NCI-H1417 (cell line): ENCODE results near the gene C6orf15.

ENCODE experiments used
- DNase-seq, 3 experiments: peaks; one replicate each; lab custom pipeline; 2025; lab: John Stamatoyannopoulos, UW

Gene C6orf15

GRCh38 chr6:31107052-31107451 is 5.3 kb downstream of the C6orf15 start:
- no peak for DNase-seq

GRCh38 chr6:31103136-31103535 is 9.2 kb downstream of the C6orf15 start:
- no peak for DNase-seq

- no peak for DNase-seq
These were observed 13.9 kb downstream of the C6orf15 start for GRCh38 chr6:31098449-31098938.

GRCh38 chr6:31096656-31097055 is 15.7 kb downstream of the C6orf15 start:
- DNase-seq = peak in 1 of 3 experiments; percentile 14

GRCh38 chr6:31096215-31096614 is 16.2 kb downstream of the C6orf15 start:
- DNase-seq = no peak

- no peak for DNase-seq
These were observed 17.9 kb downstream of the C6orf15 start for GRCh38 chr6:31094389-31094881.

- DNase-seq = no peak
These were observed 19.4 kb downstream of the C6orf15 start for GRCh38 chr6:31092769-31093505.

GRCh38 chr6:31092238-31092637 is 20.1 kb downstream of the C6orf15 start:
- DNase-seq = no peak

GRCh38 chr6:31091680-31092079 is 20.7 kb downstream of the C6orf15 start:
- no peak for DNase-seq

GRCh38 chr6:31090973-31091364 is 21.4 kb downstream of the C6orf15 start:
- no peak for DNase-seq

- no peak for DNase-seq
These were observed 22.0 kb downstream of the C6orf15 start for GRCh38 chr6:31090275-31090972.

- peak; percentile 55 to 89 (median 85) for DNase-seq
These were observed 24.8 kb downstream of the C6orf15 start for GRCh38 chr6:31087494-31088089.

GRCh38 chr6:31086788-31087440 is 25.5 kb downstream of the C6orf15 start:
- DNase-seq = peak in 1 of 3 experiments; percentile 36

GRCh38 chr6:31083742-31084354 is 28.5 kb downstream of the C6orf15 start:
- peak in 2 of 3 experiments; percentile 7 to 32 for DNase-seq

GRCh38 chr6:31081872-31082271 is 30.5 kb downstream of the C6orf15 start:
- no peak for DNase-seq

GRCh38 chr6:31079656-31080261 is 32.6 kb downstream of the C6orf15 start:
- peak; percentile 56 to 72 (median 60) for DNase-seq

GRCh38 chr6:31076611-31077010 is 35.8 kb downstream of the C6orf15 start:
- DNase-seq = no peak

GRCh38 chr6:31075528-31075927 is 36.8 kb downstream of the C6orf15 start:
- DNase-seq = no peak

GRCh38 chr6:31074401-31074800 is 38.0 kb downstream of the C6orf15 start:
- no peak for DNase-seq

- DNase-seq = peak in 2 of 3 experiments; percentile 6 to 26
These were observed 41.6 kb downstream of the C6orf15 start for GRCh38 chr6:31070711-31071197.
